Tibial nerve (tissue), 4 donors: ENCODE data around the gene GOLGA8B. TPM values are rescaled to one million over a fixed set of nuclear protein-coding genes. Genes with fewer than 3 reads are reported as not detected.

Source experiments
- DNase-seq, 2 donors: peaks; one replicate each; pipeline ENCODE4 v3.0.0-alpha.2; 2019; ENCODE audit warnings: low spot score in 2 of 2
- H3K27ac ChIP-seq, 4 donors: fragments of 200-600 bp; sonication (generic) in 3 of 4; one replicate each; pipeline ENCODE4 v1.5.1; 2017 to 2019; ENCODE audit warnings: mild to moderate bottlenecking in 1 of 4
- H3K27me3 ChIP-seq, 2 donors: fragments of 200-600 bp; sonication (generic) in 1 of 2; one replicate each; pipeline versions ENCODE4 v1.5.1 to v1.6.0; 2017 to 2019
- H3K36me3 ChIP-seq, 3 donors: fragments of 200-600 bp; sonication (generic); one replicate each; pipeline ENCODE4 v1.5.1; 2018 to 2019
- H3K4me1 ChIP-seq, 4 donors: fragments of 200-600 bp; sonication (generic) in 3 of 4; one replicate each; pipeline ENCODE4 v1.5.1; 2017 to 2019
- H3K4me3 ChIP-seq, 4 donors: fragments of 200-600 bp; sonication (generic) in 3 of 4; one replicate each; pipeline ENCODE4 v1.5.1; 2017 to 2019; ENCODE audit warnings: mild to moderate bottlenecking in 1 of 4, moderate library complexity in 1 of 4
- H3K9me3 ChIP-seq, 4 donors: fragments of 200-600 bp; sonication (generic) in 3 of 4; one replicate each; pipeline ENCODE4 v1.5.1; 2017 to 2019
- CTCF ChIP-seq, 5 experiments: fragments of 200-600 bp in 3 of 5; fragments of 450-650 bp in 2 of 5; sonication (generic) in 3 of 5; IDR thresholded peaks; one replicate each; pipeline ENCODE4 v1.5.1; 2016 to 2019; ENCODE audit warnings: antibody characterized with exemption in 5 of 5, mild to moderate bottlenecking in 3 of 5, moderate library complexity in 2 of 5
- EP300 ChIP-seq, 2 donors: sonication (generic); formaldehyde crosslinking; IDR thresholded peaks; one replicate each; pipeline ENCODE4 v1.6.1; 2017; ENCODE audit warnings: antibody characterized with exemption in 2 of 2, mild to moderate bottlenecking in 1 of 2
- POLR2A ChIP-seq, 2 donors: fragments of 450-650 bp; IDR thresholded peaks; one replicate each; pipeline ENCODE4 v1.6.1; 2017; ENCODE audit warnings: antibody characterized with exemption in 2 of 2, mild to moderate bottlenecking in 2 of 2, moderate library complexity in 2 of 2
- WGBS, 2 donors: methylation state at CpG; one replicate each; pipeline ENCODE4 v1.1.5; 2018; 5-methylcytosine and 5-hydroxymethylcytosine counted together
- total RNA-seq, 4 donors: library from RNA; depleted of rRNA; stranded (reverse); fragments of >200 nt; gene quantifications; one replicate each; pipeline ENCODE4 v1.1.0, GENCODE V29; 2016

The GOLGA8B gene
- total RNA-seq, 4 donors from 2014 or later = 129 to 312 (median 147) TPM

DNA sequence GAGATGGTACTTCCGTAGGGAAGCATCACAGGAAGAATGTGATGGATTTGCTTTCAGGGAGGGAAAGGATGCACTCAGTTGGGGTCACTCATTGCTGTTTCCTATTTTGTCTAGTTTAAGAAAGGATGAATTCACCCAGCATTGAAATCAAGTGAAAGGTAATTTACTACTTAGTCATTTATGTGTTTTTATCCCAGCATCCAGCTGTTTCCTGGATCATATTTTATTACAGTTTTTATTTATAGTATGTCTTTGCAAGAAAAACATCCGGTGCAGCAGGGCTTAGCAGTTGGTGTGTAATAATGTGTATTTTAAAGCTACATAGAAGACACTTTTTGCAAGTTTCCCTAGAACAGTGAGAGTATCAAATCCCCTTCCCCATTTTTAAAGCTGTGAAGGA is 37.4 kb upstream of the GOLGA8B start:
- WGBS, 2 donors = 21 to 32% methylated on average over 2 of the region's 2 CpGs
- H3K27ac ChIP-seq = no peak overlapping the region
- no peaks in the 10 kb centered on the region for H3K36me3 ChIP-seq
- no peaks in the 10 kb centered on the region for H3K4me1 ChIP-seq
- no peak for TF ChIP-seq CTCF (IDR thresholded peaks at IDR 0.05)
- no peak for TF ChIP-seq POLR2A (IDR thresholded peaks at IDR 0.05)
- no peak for TF ChIP-seq EP300 (IDR thresholded peaks at IDR 0.05)
- DNase-seq = no peak
- H3K27me3 ChIP-seq = no peaks in the 10 kb centered on the region
- H3K9me3 ChIP-seq = no peaks in the 10 kb centered on the region
- H3K4me3 ChIP-seq = no peak overlapping the region

GRCh38 chr15:34620142-34620541 is 36.7 kb upstream of the GOLGA8B start:
- WGBS, 2 donors = 0% methylated on average over 1 of the region's 1 CpG
- TF ChIP-seq CTCF (IDR thresholded peaks at IDR 0.05) (no peak), POLR2A (IDR thresholded peaks at IDR 0.05) (no peak), EP300 (IDR thresholded peaks at IDR 0.05) (no peak)
- H3K27ac ChIP-seq = no peak overlapping the region
- no peaks in the 10 kb centered on the region for H3K9me3 ChIP-seq
- no peaks in the 10 kb centered on the region for H3K4me1 ChIP-seq
- DNase-seq = no peak
- no peak overlapping the region for H3K4me3 ChIP-seq
- no peaks in the 10 kb centered on the region for H3K36me3 ChIP-seq
- no peaks in the 10 kb centered on the region for H3K27me3 ChIP-seq

GRCh38 chr15:34619151-34619550 is 35.7 kb upstream of the GOLGA8B start:
- DNase-seq = no peak
- no peaks in the 10 kb centered on the region for H3K4me1 ChIP-seq
- no peaks in the 10 kb centered on the region for H3K27me3 ChIP-seq
- TF ChIP-seq CTCF (IDR thresholded peaks at IDR 0.05) (no peak), EP300 (IDR thresholded peaks at IDR 0.05) (no peak), POLR2A (IDR thresholded peaks at IDR 0.05) (no peak)
- H3K36me3 ChIP-seq = no peaks in the 10 kb centered on the region
- WGBS, 2 donors = 91 to 96% methylated on average over 7 of the region's 7 CpGs
- H3K27ac ChIP-seq = no peak overlapping the region
- no peak overlapping the region for H3K4me3 ChIP-seq
- H3K9me3 ChIP-seq = no peaks in the 10 kb centered on the region

- Histone ChIP-seq H3K27ac (no peak overlapping the region), H3K4me1 (no peaks in the 10 kb centered on the region), H3K36me3 (no peaks in the 10 kb centered on the region), H3K27me3 (no peaks in the 10 kb centered on the region), H3K9me3 (no peaks in the 10 kb centered on the region), H3K4me3 (no peak overlapping the region)
- 69 to 75% methylated on average over 2 of the region's 2 CpGs for WGBS, 2 donors
- TF ChIP-seq CTCF (IDR thresholded peaks at IDR 0.05) (no peak), POLR2A (IDR thresholded peaks at IDR 0.05) (no peak), EP300 (IDR thresholded peaks at IDR 0.05) (no peak)
- no peak for DNase-seq
Measured at GRCh38 chr15:34618073-34618472, 34.6 kb upstream of the GOLGA8B start.

GRCh38 chr15:34616613-34617012 is 33.2 kb upstream of the GOLGA8B start:
- DNase-seq = no peak
- WGBS, 2 donors = 36 to 43% methylated on average over 5 of the region's 5 CpGs
- Histone ChIP-seq H3K27ac (no peak overlapping the region), H3K4me3 (no peak overlapping the region), H3K27me3 (no peaks in the 10 kb centered on the region), H3K36me3 (no peaks in the 10 kb centered on the region), H3K9me3 (no peaks in the 10 kb centered on the region), H3K4me1 (no peaks in the 10 kb centered on the region)
- TF ChIP-seq EP300 (IDR thresholded peaks at IDR 0.05) (no peak), POLR2A (IDR thresholded peaks at IDR 0.05) (no peak), CTCF (IDR thresholded peaks at IDR 0.05) (no peak)
